GM12878 (cell line): Measurements from ENCODE around the gene ZNF324. TPM values are rescaled to one million over a fixed set of nuclear protein-coding genes. Genes with fewer than 3 reads are reported as not detected.
"Not testable (repeated sequence)": the region's sequence is repeated elsewhere in the genome, so short reads cannot be mapped to it uniquely, and the experiment has no call there.

Experiments
- ATAC-seq: fragments of 200-7000 bp; cut with Tn5 transposase; 3 replicates; pipeline ENCODE4 v1.9.1; 2020; ENCODE audit warnings: mild to moderate bottlenecking, moderate library complexity
- BruUV-seq: library from RNA; stranded (reverse); fragments of 400-500 nt; replicated peaks from 2 replicates; lab custom pipeline; 2021; lab: Mats Ljungman, UMichigan
- CTCF ChIA-PET: fragments of 300-600 bp; sonication (Branson Sonifier 250); formaldehyde crosslinking; extraction: SDS; loops from one replicate; lab custom pipeline; 2021; ENCODE audit warnings: inconsistent platforms; lab: Yijun Ruan, JAX
- POLR2A ChIA-PET: fragments of 350-600 bp; formaldehyde crosslinking; extraction: SDS; loops from one replicate; lab custom pipeline; 2021; ENCODE audit warnings: inconsistent platforms; lab: Charles Lee
- RAD21 ChIA-PET: fragments of 300-600 bp; sonication (Branson Sonifier 250); formaldehyde crosslinking; loops from one replicate; lab custom pipeline; 2023; ENCODE audit warnings: antibody characterized with exemption; ENCODE audit not compliant: unreplicated experiment; lab: Charles Lee
- SMC1A ChIA-PET: fragments of 300-600 bp; sonication (Branson Sonifier 250); formaldehyde crosslinking; loops from one replicate; lab custom pipeline; 2023; ENCODE audit not compliant: unreplicated experiment, uncharacterized antibody; lab: Charles Lee
- DNase-seq: peaks from one replicate; pipeline ENCODE4 v3.0.0-alpha.2; 2011; ENCODE audit warnings: low read depth, low spot score
- FAIRE-seq: peaks from 3 replicates; lab custom pipeline; 2011; peaks lifted over from hg19 to GRCh38; lab: Jason Lieb, UNC
- H2AFZ ChIP-seq: 2 replicates; pipeline ENCODE4 v1.6.0; 2011; ENCODE audit warnings: low read depth, low read length, control low read depth; ENCODE audit not compliant: control insufficient read depth
- H3K27ac ChIP-seq: 2 replicates; pipeline ENCODE4 v1.5.1; 2011; ENCODE audit warnings: control low read depth; ENCODE audit not compliant: control insufficient read depth, insufficient read depth
- H3K27me3 ChIP-seq, 2 experiments: replicated peaks in 1 of 2; 2 replicates each; pipeline versions ENCODE4 v1.6.0 to v1.6.1; 2011; ENCODE audit warnings: low read length in 1 of 2; ENCODE audit not compliant: control insufficient read depth in 2 of 2, insufficient read depth in 2 of 2
- H3K36me3 ChIP-seq, 2 experiments: 2 replicates each; pipeline ENCODE4 v1.5.1; 2011; ENCODE audit warnings: low read length in 1 of 2; ENCODE audit not compliant: control insufficient read depth in 2 of 2, insufficient read depth in 2 of 2
- H3K4me1 ChIP-seq: 2 replicates; pipeline ENCODE4 v1.6.1; 2011; ENCODE audit warnings: mild to moderate bottlenecking, low read length, moderate library complexity, mixed read lengths; ENCODE audit not compliant: control insufficient read depth, insufficient read depth
- H3K4me2 ChIP-seq: 2 replicates; pipeline ENCODE4 v1.6.0; 2011; ENCODE audit warnings: control low read depth; ENCODE audit not compliant: control insufficient read depth, insufficient read depth
- H3K4me3 ChIP-seq: fragments of 200-600 bp; sonication (generic); 2 replicates; pipeline ENCODE4 v1.5.1; 2016
- H3K79me2 ChIP-seq: 2 replicates; pipeline ENCODE4 v1.6.0; 2011; ENCODE audit warnings: low read length; ENCODE audit not compliant: control insufficient read depth, insufficient read depth
- H3K9ac ChIP-seq: 2 replicates; pipeline ENCODE4 v1.8.0; 2011; ENCODE audit warnings: low read length, control low read depth, mixed read lengths; ENCODE audit not compliant: control insufficient read depth, insufficient read depth
- H3K9me3 ChIP-seq: replicated peaks from 3 replicates; pipeline ENCODE4 v1.5.1; 2011; ENCODE audit warnings: mild to moderate bottlenecking, low read length; ENCODE audit not compliant: control insufficient read depth, insufficient read depth
- H4K20me1 ChIP-seq: 2 replicates; pipeline ENCODE4 v1.6.0; 2011; ENCODE audit not compliant: control insufficient read depth, insufficient read depth
- CHD4 ChIP-seq: fragments of 200-600 bp; sonication (generic); IDR thresholded peaks from 2 replicates; pipeline ENCODE4 v1.6.1; 2016; ENCODE audit warnings: mild to moderate bottlenecking
- FOXK2 ChIP-seq: fragments of 450-650 bp; IDR thresholded peaks from 2 replicates; pipeline ENCODE4 v1.6.1; 2017; ENCODE audit warnings: mild to moderate bottlenecking, moderate library complexity
- NBN ChIP-seq: fragments of 450-650 bp; IDR thresholded peaks from 2 replicates; pipeline ENCODE4 v1.6.1; 2016
- NRF1 ChIP-seq: conservative IDR thresholded peaks from 2 replicates; pipeline ENCODE4 v1.6.1; 2011; ENCODE audit warnings: mild to moderate bottlenecking, low read depth, low read length, improper control_type of control experiment
- RB1 ChIP-seq: fragments of 450-650 bp; formaldehyde crosslinking; IDR thresholded peaks from 2 replicates; pipeline ENCODE4 v1.6.1; 2017; ENCODE audit warnings: mild to moderate bottlenecking, borderline replicate concordance
- SP1 ChIP-seq: IDR thresholded peaks from one replicate; pipeline ENCODE4 v1.6.1; 2011; ENCODE audit warnings: low read depth, low read length
- SUZ12 ChIP-seq: fragments of 200-600 bp; sonication (generic); IDR thresholded peaks from one replicate; pipeline ENCODE4 v1.6.1; 2018; ENCODE audit warnings: antibody characterized with exemption, mild to moderate bottlenecking; ENCODE audit not compliant: unreplicated experiment
- TARDBP ChIP-seq: IDR thresholded peaks from 2 replicates; pipeline ENCODE4 v1.6.1; 2016; ENCODE audit warnings: borderline replicate concordance
- USF1 ChIP-seq: IDR thresholded peaks from 2 replicates; pipeline ENCODE4 v1.6.1; 2011; ENCODE audit warnings: borderline replicate concordance, low read depth, mild to moderate bottlenecking, moderate library complexity, mixed read lengths, low read length; ENCODE audit not compliant: insufficient read depth; ENCODE audit errors: extremely low read length
- WGBS: methylation state at CpG from one replicate; pipeline ENCODE4 v1.1.6; 2016; ENCODE audit warnings: low lambda C conversion rate; ENCODE audit not compliant: insufficient replicate concordance, insufficient coverage; ENCODE audit errors: missing lambda C conversion rate; 5-methylcytosine and 5-hydroxymethylcytosine counted together
- in situ Hi-C: fragments of 300-500 bp; cut with MboI; formaldehyde crosslinking; loops from 9 replicates; pipeline ENCODE4 v1.14.3; 2018; ENCODE audit warnings: mixed read lengths
- intact Hi-C: fragments of 100-400 bp; cut with micrococcal nuclease; formaldehyde crosslinking; loops from one replicate; pipeline ENCODE4 v1.14.2; 2022; ENCODE audit not compliant: unreplicated experiment
- polyA plus RNA-seq, 11 experiments: library from polyadenylated mRNA; depleted of rRNA in 4 of 11; unstranded in 6 of 11; stranded (reverse) in 5 of 11; fragments of >200 nt; fragmentation: Nextera tagmentation in 4 of 11; fragmentation: Illumina TruSeq in 1 of 11; extraction: Ambion mirVana in 4 of 11; extraction: Trizol in 1 of 11; gene quantifications; 1 replicate in 1 of 11; 2 replicates in 10 of 11; pipeline versions ENCODE4 v1.2.1 to v1.2.3, GENCODE V29; 2011 to 2016; ENCODE audit warnings: inconsistent platforms in 2 of 11, missing spikeins in 2 of 11, low read depth in 1 of 11
- total RNA-seq, 4 experiments: library from RNA; depleted of rRNA in 3 of 4; stranded (reverse); fragments of >200 nt in 3 of 4; fragmentation: Illumina TruSeq in 1 of 4; extraction: Trizol in 1 of 4; gene quantifications; 2 replicates each; pipeline versions ENCODE4 v1.2.1 to v1.2.3, GENCODE V29; 2013 to 2021

Gene ZNF324
- total and polyA plus RNA-seq, 10 of the 15 experiments (the other 5 are each of a cell fraction or from before 2014, with no cell fraction given): 0.71 to 13.9 (median 7.0) TPM

- SMC1A ChIA-PET: interaction anchor here (1.2 kb wide), 1 partner anchor 10 kb away, joined by 3 read pairs; no protein-coding TSS in a partner anchor
- Histone ChIP-seq H3K36me3 (no peaks in the 10 kb centered on the region; a peak in 2 of 4 replicates), H3K27me3 (no peaks in the 10 kb centered on the region), H3K9me3 (no peaks in the 10 kb centered on the region; the same call in 2 of the 3 replicates), H3K27ac (no peak overlapping the region), H3K4me1 (peaks cover 8% of the 10 kb centered on the region), H3K4me3 (no peak overlapping the region), H4K20me1 (no peaks in the 10 kb centered on the region), H3K4me2 (no peak overlapping the region), H3K9ac (no peak overlapping the region)
- DNase-seq (no peak), ATAC-seq (no peak), FAIRE-seq (no peak)
- POLR2A ChIA-PET: no interaction called here
- CTCF ChIA-PET: interaction anchor here (1.0 kb wide), 1 partner anchor 12 kb away, joined by 3 read pairs; no protein-coding TSS in a partner anchor
- 35% methylated on average over 2 of the region's 2 CpGs for WGBS
- in situ Hi-C loops: no loop called here
- RAD21 ChIA-PET: no interaction called here
- BruUV-seq: no TSS peak
- no peak for TF ChIP-seq USF1
- TF ChIP-seq SUZ12: no peak
- TF ChIP-seq NRF1: no peak
- no peak for TF ChIP-seq SP1
- TF ChIP-seq RB1: no peak
- TF ChIP-seq CHD4: no peak
- TF ChIP-seq FOXK2: no peak
- no peak for TF ChIP-seq NBN
- no peak for TF ChIP-seq TARDBP
- TF ChIP-seq, all 136 proteins: peak for 0
- intact Hi-C loops: no loop called here
- Histone ChIP-seq H2AFZ (no peak overlapping the region), H3K79me2 (no peaks in the 10 kb centered on the region; the same call in 1 of the 2 replicates)
Measured at GRCh38 chr19:58483776-58484175, 16.9 kb downstream of the ZNF324 start.

- ATAC-seq, H3K9ac ChIP-seq, in situ Hi-C loops, H3K27me3 ChIP-seq, H3K9me3 ChIP-seq, FAIRE-seq, H3K4me3 ChIP-seq, RAD21 ChIA-PET, H3K27ac ChIP-seq, BruUV-seq, H3K36me3 ChIP-seq, DNase-seq, H2AFZ ChIP-seq, H4K20me1 ChIP-seq, intact Hi-C loops, H3K4me2 ChIP-seq, H3K79me2 ChIP-seq: not testable (repeated sequence)
- H3K4me1 ChIP-seq: peaks cover 13% of the 10 kb centered on the region
- 95% methylated on average over 4 of the region's 5 CpGs for WGBS
- ChIA-PET CTCF (interaction anchor here (1.0 kb wide), 1 partner anchor 12 kb away, joined by 3 read pairs; no protein-coding TSS in a partner anchor), SMC1A (interaction anchor here (1.2 kb wide), 1 partner anchor 9 kb away, joined by 3 read pairs; no protein-coding TSS in a partner anchor), POLR2A (interaction anchor here (0.6 kb wide), 1 partner anchor 128 kb away, joined by 4 read pairs; no protein-coding TSS in a partner anchor)
Measured at GRCh38 chr19:58484349-58484748, 17.5 kb downstream of the ZNF324 start.
